Eye (tissue), 1 donor: ENCODE data around the gene RPL5.

Experiments
- DNase-seq: peaks from one replicate; pipeline ENCODE4 v3.0.0-alpha.2; 2015

RPL5 gene

DNA sequence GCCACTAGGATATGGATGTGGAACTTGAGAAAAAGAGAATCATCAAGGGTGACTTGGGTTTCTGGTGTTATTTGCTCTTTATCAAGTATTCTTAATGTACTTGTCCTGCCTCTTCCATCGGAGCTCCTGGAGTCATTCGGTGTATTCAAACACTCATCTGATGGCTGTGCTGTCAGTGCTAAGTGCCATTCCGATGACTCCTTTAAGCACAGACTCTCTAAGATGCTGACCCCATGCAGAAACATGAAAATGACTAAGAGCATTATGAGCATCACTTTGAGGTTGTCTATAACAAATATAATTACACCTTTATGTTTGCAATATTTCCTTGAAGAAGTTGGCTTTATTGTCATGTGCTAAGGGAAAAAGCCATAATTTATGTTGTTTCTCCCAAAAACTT is 11.3 kb upstream of the RPL5 start:
- no peak for DNase-seq

DNA sequence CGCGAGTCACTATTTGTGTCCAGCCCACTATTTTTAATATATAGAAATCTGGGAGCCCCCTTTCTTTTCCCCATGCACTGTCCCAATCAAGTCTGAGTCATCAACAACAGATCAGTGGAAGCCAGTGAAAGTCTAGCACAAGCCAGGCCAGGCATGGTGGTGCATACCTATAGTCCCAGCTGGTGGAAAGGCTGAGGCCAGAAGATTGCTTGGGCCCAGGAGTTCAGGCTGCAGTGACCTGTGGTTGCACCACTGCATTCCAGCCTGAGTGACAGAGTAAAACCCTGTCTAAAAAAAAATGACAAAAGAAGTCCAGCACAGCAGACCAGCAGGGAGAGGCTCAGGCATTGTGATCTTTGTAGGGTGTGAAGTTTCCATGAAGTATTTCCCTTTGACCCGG is 9.0 kb upstream of the RPL5 start:
- DNase-seq, result no peak

DNA sequence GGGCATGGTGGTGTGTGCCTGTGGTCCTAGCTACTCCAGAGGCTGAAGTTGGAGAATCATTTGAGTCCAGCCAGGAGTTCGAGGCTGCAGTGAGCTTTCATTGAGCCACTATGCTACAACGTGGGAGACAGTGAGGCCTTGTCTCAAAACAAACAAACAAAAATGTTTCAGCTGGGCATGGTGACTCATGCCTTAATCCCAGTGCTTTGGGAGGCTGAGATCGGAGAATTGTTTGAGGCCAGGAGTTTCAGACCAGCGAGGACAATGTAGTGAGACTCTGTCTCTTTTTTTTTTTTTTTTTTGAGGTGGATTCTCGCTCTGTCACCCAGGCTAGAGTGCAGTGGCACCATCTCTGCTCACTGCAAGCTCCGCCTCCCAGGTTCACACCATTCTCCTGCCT is 5.0 kb upstream of the RPL5 start:
- DNase-seq, result no peak

DNA sequence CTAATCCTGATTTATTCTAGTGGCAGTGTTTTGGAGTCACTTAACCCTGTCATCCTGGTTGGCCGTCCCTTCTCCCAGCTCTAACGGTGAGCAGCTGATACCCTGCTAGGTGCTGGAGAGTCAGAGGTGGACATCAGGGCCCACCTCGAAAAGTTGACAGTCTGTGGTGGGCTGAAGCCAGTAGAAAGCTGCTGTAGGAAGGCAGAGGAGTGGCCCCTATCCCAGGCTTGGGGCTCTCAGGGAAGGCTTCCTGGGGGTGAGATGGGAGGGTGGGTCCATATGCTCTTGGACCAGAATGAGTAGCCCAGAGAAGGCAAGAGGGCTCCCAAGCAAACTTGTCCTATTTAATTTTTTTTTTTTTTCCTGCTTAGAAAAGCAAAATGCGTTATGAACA is 475 bp upstream of the RPL5 start:
- no peak for DNase-seq

DNA sequence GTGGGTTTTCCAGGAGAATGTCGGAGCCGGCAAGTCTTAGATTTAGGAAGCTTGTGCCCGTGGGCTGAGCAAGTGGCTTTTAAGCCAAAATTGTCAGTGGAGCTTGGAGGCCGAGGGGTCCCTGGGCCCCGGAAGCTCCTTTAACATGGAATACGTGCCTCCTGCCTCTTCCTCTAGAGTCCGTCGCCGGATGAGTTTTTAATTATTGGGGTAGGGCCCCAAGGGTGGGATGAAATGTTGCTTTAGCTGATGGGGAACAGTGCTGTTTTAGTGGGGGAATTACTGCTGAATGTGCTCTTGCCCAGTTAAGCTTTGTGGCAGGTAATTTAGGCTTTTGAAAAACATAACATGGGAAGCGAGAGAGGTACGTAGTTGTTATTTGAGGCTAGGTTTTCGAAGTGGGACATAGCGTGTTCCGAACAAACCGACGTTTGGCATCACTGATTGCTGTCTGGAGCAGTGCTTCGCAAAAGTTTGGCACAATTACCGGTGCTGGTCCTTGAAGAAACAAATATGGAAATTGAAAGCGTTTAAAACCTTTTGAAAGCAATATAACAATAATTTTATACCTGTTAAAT is 786 bp downstream of the RPL5 start:
- DNase-seq, result no peak

DNA sequence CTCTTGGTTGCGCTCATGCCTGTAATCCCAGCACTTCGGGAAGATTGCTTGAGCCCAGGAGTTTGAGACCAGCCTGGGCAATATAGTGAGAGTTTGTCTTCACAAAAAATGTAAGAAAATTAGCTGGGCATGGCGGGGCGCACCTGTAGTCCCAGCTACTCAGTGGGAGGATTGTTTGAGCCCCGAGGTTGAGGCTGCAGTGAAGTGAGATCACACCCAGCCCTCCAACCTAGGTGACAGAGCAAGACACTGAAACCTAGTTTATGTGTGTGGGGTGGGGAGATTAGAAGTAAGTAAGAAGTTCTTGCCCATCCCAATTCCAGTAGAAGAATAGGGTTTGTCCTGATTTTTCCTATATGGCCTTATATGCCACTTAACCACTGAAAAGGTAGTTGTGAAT is 2.0 kb downstream of the RPL5 start:
- no peak for DNase-seq

DNA sequence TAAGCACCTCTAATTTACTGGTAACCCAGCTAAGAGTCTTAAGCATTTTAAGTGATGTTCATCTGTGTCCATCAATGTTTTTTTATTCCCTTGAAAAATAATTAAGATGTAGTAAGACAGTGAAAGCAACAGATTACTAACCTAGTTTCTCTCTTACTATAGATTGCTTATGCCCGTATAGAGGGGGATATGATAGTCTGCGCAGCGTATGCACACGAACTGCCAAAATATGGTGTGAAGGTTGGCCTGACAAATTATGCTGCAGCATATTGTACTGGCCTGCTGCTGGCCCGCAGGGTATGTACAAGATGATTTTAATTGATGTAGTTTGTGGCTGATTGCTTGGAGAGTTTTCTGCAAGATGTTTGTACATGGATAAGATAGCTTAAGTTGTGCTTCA is 2.8 kb downstream of the RPL5 start:
- no peak for DNase-seq

DNA sequence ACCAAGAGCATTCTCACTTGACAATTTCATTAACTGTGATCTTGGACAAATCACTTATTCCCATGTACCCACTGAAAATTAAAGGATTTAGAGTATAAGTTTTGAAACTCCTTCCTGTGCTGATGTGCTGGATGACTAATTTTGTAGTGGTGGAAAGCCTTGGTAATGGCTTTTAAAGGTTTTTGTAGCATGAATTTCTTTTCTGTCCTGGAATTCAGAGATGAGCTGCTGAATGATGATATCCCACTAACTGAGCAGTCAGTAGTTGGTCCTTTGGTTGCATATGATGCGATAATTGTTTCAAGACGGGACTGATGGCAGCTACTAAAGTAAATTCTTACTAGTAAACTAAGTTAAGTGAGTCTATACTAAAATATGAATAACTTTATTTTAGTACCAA is 5.2 kb downstream of the RPL5 start:
- DNase-seq, result no peak

DNA sequence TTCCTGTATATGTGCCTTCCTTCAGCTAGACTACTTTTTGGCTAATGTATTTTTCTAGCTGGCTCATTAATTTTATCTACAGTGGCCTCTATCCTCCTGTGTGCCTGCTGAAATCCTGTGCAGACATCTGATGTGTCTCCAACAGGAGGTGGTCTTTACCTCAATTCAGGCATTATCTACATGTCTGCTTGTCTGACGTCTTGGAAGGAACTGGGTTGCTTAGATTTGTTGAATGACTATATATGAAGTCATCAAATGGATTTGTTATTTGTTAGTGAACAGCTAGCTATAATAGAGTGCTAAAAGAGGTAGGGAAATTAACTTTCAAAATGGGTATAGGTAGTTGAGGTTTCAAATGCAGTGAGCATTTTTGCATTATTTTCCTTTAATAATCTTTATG is 6.7 kb downstream of the RPL5 start:
- no peak for DNase-seq

DNA sequence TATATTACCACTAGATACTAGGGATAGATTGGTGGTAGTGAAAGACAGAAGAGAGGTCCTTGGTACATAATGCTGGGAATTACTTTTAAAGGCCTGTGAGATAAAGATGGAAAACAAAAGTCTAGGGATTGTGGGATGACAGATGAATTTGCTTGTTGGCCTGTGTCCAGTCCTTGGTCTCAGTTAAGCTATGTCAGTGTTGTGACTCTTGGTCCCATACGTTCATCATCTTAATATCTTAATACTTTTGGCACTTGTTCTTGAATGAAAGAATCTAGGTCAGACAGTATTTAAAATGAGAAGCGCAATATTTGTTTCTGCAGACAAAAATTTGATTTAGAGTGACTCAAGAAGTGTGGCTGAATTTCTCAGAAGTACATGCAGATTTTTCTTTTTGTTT is 7.6 kb downstream of the RPL5 start:
- no peak for DNase-seq

DNA sequence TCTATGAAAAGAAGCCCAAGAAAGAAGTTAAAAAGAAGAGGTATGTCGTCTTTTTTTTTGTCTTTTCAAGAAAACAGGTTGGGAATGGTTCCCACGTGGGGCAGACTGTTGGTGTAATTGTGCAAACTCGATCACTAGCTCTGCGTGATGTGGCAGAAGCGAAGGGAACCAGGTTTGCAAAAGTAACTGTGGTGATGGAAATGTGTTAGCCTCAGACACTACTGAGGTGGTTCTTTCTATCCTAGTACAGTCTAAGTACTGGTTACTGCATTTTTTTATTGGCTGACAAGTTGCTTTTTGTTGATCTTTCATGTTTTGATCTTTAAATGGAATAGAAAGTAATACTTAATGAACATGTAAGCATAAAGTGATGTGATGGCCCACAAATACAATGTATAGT is 8.8 kb downstream of the RPL5 start:
- no peak for DNase-seq

DNA sequence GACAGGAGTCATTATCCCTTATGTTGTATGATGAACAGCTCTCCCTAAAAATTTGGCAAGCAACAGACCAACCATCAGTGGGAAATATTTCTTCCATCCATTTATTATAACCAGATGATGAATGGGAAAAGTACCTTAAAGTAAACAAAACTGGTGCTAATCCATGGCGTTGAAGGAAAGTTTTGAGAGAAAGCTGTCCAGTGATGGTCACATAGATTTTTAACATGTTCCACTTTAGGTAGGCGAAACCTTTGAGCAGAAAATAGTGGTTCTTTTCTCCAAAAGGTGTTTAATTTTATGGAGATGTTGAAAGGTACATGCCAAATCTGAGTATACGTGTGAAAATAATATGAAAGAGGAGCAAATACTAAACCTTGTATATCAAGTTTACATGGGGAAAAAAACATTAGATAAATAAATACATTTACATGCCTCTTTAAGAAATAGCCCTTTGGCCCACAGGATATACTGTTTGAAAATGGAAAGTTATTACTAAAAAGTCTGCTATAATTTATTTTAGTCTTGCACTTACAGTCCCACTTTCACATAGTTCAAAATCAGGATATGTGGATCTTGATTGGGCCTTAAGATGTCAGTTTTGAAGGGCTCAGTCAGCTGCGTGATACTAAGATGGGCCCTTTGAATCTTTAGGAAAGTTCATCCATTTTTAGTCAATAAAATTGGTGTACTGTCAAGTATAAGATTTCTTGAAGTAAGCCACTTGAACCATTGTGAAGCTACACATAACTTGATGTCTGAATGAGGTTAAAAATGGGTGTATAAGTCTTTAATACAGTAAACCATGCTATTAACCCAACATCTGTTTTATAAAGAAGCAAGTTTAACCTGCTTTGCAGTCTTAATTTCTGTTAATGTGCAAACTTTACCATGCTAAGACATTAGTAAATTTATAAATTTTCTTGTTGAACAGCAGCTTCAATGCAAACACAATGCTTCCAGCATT is 10.5 kb downstream of the RPL5 start:
- no peak for DNase-seq

DNA sequence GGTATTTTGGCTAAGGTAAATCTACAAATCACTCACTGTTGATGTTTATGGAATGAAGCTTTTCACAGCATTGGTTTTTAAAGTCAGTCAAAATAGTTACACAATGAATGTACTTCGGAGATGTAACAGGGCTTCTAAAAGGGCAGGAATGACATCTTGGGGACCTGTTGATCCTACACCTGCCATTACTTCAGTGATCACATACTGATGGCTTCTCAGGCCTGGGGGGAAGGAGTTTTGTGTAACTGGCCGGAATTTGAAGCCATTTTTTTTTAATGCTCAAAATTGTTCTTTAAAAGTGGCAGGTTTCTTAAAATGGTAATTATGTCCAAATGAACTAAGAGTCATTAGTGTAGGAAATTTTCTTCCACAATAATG is 11.2 kb downstream of the RPL5 start:
- DNase-seq, result no peak

DNA sequence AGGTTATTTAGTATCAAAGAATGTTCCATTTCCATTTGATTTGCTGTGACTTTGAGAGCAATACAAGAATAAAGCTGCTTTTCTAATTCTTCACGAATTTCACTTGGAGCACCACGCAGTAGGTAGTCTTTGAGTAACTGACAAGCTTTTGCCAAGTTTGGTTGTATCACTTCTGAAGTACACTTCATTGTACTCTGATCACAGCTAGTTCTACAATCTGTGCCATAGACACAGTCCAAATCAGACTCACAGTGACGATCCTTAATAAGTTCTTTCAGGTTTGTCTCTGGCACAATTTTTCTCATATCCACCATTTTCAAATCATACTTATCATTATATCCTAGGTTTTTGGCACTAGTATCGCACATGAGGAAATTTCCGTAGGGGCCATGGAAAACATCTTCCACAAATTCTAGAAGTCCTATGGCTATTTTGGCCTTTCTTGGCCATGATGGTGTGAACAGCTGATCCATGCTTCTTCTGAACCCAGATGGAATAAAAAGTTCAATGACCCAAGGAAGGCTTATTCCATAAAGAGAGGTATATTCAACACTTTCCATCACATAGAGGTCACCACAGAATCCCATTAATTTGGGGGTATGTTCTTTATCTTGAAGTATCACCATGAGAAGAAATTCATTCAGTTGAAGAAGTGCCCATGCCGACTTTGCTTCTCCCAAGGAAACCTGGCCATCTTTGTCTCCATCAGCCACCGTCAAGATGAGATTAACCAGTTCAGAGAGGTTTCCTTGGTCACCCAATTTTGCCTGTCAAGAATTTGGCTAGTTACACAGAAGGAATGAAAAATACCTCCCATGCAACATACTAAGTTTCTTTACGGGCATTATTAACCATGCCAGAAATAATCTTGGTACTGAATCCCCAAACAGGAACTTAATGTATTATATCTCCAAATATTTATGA is 11.9 kb downstream of the RPL5 start:
- DNase-seq, result no peak

DNA sequence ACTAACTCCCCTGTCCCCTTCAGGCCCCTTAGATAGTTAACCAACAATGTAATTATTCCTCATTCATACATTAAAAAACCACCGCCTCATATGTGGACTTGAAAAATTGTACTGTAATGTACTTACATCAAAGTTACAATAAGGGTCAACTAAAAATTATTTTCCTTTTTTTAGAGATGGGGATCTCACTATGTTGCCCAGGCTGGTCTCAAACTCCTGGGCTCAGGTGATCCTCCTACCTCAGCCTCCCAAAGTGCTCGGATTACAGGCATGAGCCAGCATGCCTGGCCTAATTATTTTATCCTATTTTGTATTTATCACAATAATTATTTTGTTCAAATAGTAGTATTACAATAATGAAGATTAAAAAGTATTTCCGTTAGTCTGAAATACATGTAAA is 12.6 kb downstream of the RPL5 start:
- no peak for DNase-seq

DNA sequence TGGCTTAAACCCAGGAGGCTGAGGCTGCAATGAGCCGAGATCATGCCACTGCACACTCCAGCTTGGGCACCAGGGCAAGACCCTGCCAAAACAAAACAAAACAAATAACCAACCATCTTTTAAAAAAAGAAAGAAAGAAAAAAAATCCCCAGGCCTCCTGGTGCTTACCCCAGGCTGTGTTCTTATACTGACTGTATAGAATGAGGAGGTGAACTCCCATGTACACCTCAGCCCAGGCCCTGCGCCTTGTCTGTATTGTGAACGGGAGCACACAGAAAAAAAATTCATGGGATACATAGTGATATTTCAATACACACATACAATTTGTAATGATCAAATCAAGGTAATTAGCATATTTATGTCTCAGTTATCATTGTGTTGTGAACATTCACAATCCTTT is 14.1 kb downstream of the RPL5 start:
- DNase-seq, result no peak

DNA sequence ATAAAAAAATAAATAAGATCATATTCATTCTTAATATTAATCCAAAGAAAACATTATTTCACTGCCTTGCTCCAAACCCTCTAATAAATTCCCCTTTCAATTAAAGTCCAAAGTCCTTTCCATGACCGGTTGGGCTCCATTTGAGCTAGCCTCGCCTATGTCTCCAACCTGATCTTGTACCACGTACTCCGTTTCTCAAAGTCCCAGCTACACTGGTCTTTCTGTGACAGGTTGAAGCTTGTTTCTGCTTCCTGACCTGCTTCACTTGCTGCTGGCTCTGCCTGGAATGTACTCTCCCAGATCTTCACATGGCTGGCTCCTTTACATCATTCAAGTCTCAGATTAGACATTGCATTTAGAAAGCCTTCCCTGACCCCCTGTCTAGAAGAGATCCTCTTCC is 16.4 kb downstream of the RPL5 start:
- no peak for DNase-seq

DNA sequence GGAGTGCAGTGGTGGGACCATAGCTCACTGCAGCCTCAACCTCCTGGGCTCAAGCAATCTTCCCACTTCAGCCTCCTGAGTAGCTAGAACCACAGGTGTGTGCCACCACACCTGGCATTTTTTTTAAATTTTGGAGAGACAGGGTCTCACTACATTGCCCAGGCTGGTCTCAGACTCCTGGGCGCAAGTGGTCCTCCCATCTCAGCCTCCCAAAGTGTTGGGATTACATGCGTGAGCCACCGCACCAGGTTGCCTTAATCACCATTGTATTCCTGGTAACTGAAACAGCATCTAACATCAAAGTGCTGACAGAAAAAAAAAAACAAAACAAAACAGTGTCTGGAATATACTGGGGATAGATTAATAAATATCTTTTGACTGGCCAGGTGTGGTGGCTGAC is 18.2 kb downstream of the RPL5 start:
- no peak for DNase-seq

DNA sequence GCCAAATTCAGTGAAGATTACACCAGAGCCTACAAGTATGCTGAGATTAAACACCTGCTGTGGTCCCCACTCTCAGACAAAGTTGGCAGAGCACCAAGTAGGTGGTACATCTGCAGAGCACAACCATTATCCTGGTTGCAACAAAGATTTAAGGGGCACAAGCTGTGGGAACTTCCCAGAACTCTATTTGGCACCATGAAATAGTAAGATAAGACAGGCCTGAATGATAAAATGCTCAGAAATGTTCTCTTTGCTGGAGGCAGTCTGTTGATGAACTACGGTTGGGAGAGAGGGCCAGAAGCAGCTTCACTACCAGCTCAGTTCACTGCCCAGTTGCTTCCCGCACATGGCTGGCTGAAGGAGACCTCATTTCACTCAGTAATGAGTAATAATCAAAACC is 19.9 kb downstream of the RPL5 start:
- no peak for DNase-seq

DNA sequence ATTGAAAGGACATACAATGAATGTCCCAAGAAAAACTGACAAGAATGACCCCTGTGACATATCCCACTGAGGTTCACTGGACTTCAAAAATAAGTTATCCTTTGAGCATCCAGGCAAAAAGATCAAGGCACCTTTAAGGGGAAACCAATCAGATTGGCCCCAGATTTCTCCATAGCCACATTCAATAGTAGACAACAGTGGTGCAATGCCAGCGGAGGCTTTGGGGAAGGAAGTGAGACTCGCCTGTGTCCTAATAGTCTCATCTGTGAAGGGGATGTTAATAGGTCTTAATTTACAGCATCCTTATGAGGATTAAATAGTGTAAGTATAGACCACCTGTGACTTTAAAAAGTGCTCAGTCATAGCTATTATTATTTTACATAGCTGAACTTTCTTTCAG is 21.5 kb downstream of the RPL5 start:
- no peak for DNase-seq

DNA sequence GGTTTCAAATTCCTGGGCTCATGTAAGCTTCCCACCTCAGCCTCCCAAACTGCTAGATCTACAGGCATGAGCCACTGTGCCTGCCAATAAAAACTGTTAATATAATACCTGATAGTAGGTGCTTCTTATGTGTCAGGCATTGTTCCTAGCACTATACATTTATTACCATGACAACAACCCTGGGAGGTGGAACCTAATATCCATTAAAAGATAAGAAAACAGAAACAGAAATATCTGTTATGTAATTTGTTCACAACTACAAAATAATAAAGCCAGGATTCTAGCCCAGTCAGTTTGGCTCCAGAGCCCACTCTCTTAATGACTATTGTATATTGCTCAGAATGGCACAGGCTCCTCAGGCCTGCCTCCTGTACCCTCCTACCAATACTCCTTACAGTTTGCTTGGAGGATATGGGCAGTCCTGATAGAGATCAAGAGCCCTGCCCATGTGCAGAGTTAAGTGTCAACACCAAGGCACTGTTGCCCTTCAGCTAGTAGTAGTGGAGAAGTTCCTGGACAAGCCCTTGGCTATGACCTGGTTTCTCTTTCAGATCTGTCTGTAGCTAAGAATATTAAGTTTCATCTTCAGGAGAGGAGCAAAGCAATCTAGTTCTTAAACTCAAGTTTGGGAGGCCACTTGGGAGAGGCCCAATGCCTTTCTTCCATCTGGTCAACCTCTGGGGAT is 22.4 kb downstream of the RPL5 start:
- DNase-seq, result no peak

DNA sequence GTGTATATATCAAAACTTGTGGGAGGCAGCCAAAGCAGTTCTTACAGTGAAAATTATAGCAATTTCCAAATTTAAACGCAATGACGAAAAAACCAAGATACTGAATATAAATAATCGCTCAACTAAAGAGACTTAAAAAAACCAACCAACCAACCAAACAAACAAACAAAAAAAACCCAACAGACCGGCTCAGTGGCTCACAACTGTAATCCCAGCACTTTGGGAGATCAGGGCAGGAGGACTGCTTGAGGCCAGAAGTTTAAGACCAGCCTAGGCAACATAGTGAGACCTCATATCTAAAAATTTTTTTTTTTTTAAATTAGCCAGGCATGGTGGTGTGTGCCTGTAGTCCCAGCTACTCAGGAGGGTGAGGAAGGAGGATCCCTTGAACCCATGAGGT is 23.4 kb downstream of the RPL5 start:
- no peak for DNase-seq

DNA sequence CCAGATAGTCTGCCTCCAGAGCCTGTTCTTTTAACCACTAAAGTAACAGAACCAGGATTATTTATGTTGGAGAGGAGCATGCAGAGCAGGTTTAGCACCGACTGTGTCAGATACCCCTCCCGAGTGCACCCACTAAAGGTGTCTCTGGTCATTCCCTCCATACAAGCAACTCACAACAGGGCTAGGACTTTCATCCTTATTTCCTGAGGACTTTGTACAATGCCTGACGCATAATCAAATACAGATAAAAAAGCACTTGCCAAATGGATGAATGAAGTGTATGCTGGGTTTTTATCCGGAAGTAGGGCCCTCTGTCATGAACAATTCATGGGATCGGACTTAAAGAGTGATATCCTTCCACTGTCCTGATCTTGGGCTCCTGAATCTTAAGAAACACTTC is 26.0 kb downstream of the RPL5 start:
- DNase-seq, result no peak
